Nephron (organoid): ENCODE measurements around the gene UTRN.
A peak's percentile ranks its signal among the peaks of the same experiment; 100 is the strongest.

Experiments
- H3K27ac Mint-ChIP-seq, 3 experiments: 2 replicates each; pipeline ENCODE4 v1.8.0; 2020; ENCODE audit warnings: mixed read lengths in 3 of 3, mild to moderate bottlenecking in 2 of 3, moderate library complexity in 1 of 3
- H3K27me3 Mint-ChIP-seq: 2 replicates; pipeline ENCODE4 v1.8.0; 2021; ENCODE audit warnings: low read depth, mild to moderate bottlenecking, moderate library complexity, mixed read lengths
- H3K36me3 Mint-ChIP-seq: 2 replicates; pipeline ENCODE4 v1.8.0; 2020; ENCODE audit warnings: low read depth, mixed read lengths
- H3K4me1 Mint-ChIP-seq: 2 replicates; pipeline ENCODE4 v1.8.0; 2020; ENCODE audit warnings: mixed read lengths
- H3K4me3 Mint-ChIP-seq, 3 experiments: 2 replicates each; pipeline ENCODE4 v1.8.0; 2020; ENCODE audit warnings: mild to moderate bottlenecking in 3 of 3, mixed read lengths in 3 of 3, moderate library complexity in 2 of 3
- H3K9me3 Mint-ChIP-seq: 2 replicates; pipeline ENCODE4 v1.8.0; 2020; ENCODE audit warnings: mixed read lengths
- CTCF ChIP-seq, 3 experiments: fragments of 200-600 bp; sonication (generic); IDR thresholded peaks; one replicate each; pipeline ENCODE4 v1.5.0; 2021; ENCODE audit warnings: antibody characterized with exemption in 3 of 3; ENCODE audit not compliant: unreplicated experiment in 3 of 3

Gene UTRN

DNA sequence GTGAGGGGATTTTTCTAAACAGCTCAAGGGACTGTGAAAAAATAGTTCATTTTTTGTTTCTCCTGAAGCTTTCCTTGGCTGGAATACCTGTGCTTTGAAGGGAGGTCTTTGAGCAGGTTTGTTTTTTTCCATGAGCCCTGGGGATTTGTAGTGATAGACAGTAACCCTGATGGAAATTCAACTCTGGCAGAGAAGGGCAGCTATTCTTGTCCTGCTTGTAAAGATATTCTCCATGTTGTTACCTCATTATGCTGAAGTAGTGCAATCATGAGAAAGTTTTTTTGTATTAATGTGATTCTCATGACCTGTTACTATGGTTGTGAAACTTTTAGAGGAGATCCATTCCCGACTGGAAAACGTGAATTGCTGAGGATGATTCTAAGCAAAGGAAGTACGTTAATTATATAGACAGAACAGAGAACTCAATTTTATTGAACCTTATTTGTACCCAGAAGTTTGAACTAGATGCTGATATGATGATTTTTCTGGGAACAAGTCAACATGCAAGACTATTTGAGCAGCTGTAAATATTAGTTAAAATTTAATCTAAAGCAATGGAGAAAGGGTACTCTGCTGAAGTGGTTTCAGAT, 12.5 kb downstream of the UTRN start:
- H3K9me3 Mint-ChIP-seq: no peaks in the 10 kb centered on the region
- peaks cover 34% of the 10 kb centered on the region for H3K36me3 Mint-ChIP-seq
- H3K4me3 Mint-ChIP-seq: no peak overlapping the region
- TF ChIP-seq CTCF (IDR thresholded peaks at IDR 0.05; ENCODE audit: unreplicated experiment in 3 of 3): no peak
- peak overlapping the region; percentile 64 to 84 (median 72) for H3K27ac Mint-ChIP-seq
- H3K4me1 Mint-ChIP-seq: peaks cover 13% of the 10 kb centered on the region
- no peaks in the 10 kb centered on the region for H3K27me3 Mint-ChIP-seq

DNA sequence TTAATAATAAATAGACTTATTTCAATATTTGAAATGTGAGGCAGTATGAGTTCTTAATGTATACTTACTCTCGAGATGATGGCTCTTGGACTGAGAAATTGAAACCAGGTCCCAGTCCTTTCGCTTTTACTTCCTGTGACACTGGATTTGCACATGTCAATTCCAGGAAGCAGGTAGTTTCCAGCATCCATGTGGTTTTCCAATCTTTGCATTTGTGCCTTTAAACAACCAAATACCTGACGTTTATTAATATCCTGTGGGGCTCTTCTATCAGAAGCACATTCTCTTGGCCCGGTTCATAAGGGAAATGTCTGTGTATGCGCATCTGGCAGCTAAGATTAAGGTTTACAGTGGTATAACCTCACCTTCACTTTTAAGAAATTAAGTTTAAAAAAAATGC, 13.1 kb downstream of the UTRN start:
- H3K36me3 Mint-ChIP-seq: peaks cover 30% of the 10 kb centered on the region
- H3K27ac Mint-ChIP-seq: peak overlapping the region in 2 of 3 experiments; percentile 56 to 64
- H3K27me3 Mint-ChIP-seq: no peaks in the 10 kb centered on the region
- H3K4me1 Mint-ChIP-seq: peaks cover 13% of the 10 kb centered on the region
- H3K9me3 Mint-ChIP-seq: no peaks in the 10 kb centered on the region
- no peak overlapping the region for H3K4me3 Mint-ChIP-seq
- TF ChIP-seq CTCF (IDR thresholded peaks at IDR 0.05; ENCODE audit: unreplicated experiment in 3 of 3): no peak

- no peaks in the 10 kb centered on the region for H3K27me3 Mint-ChIP-seq
- no peak overlapping the region for H3K27ac Mint-ChIP-seq
- no peak for TF ChIP-seq CTCF (IDR thresholded peaks at IDR 0.05; ENCODE audit: unreplicated experiment in 3 of 3)
- peaks cover 27% of the 10 kb centered on the region for H3K36me3 Mint-ChIP-seq
- H3K4me3 Mint-ChIP-seq: no peak overlapping the region
- no peaks in the 10 kb centered on the region for H3K9me3 Mint-ChIP-seq
- H3K4me1 Mint-ChIP-seq: peaks cover 13% of the 10 kb centered on the region
Measured at GRCh38 chr6:144298916-144299315, 13.8 kb downstream of the UTRN start.

DNA sequence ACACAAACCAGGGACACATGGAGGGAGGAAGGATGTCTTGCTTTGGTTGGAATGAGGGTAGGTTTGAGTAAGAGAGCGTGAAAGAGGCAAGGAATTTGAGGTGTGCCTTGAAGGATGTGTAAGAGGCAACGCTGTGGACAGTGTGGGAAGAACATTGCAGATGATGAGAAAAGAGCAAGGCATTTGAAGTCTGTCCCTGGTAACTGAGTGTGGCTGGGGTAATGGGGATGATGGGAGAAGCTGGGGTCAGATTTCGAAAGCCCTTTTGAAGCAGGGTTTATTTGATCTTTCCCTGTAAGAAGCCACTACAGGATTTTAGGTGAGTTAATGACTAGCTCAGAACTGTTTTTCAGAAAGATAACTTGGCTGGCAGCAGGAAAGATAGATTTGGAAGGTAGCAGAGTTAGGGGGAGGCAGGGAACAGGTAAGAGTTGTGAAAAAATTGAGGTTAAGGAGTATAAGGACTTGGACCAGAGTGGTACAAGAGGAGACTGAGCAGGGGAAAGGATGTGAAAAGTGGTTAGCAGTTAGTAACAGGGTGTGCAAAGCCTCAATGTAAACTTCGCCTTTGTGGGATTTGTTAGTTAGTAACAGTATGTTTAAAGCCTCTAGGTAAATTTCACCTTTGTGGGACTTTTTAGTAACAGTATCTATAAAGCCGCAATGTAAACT, 17.7 kb downstream of the UTRN start:
- H3K36me3 Mint-ChIP-seq: peaks cover 9% of the 10 kb centered on the region
- H3K27me3 Mint-ChIP-seq: no peaks in the 10 kb centered on the region

GRCh38 chr6:144304223-144304848, 19.2 kb downstream of the UTRN start:
- no peaks in the 10 kb centered on the region for H3K9me3 Mint-ChIP-seq
- no peak overlapping the region for H3K27ac Mint-ChIP-seq
- peaks cover 22% of the 10 kb centered on the region for H3K36me3 Mint-ChIP-seq
- H3K27me3 Mint-ChIP-seq: no peaks in the 10 kb centered on the region
- H3K4me3 Mint-ChIP-seq: no peak overlapping the region
- H3K4me1 Mint-ChIP-seq: no peaks in the 10 kb centered on the region
- TF ChIP-seq CTCF (IDR thresholded peaks at IDR 0.05; ENCODE audit: unreplicated experiment in 3 of 3): no peak

More for the DNA sequence above, 17.7 kb downstream of the UTRN start:
- Mint-ChIP-seq H3K27ac (no peak overlapping the region), H3K4me1 (peaks cover under 1% of the 10 kb centered on the region), H3K9me3 (no peaks in the 10 kb centered on the region), H3K4me3 (no peak overlapping the region)
- TF ChIP-seq CTCF (IDR thresholded peaks at IDR 0.05; ENCODE audit: unreplicated experiment in 3 of 3): no peak
